ENCODE measurements around the gene PTPN3.

DNA sequence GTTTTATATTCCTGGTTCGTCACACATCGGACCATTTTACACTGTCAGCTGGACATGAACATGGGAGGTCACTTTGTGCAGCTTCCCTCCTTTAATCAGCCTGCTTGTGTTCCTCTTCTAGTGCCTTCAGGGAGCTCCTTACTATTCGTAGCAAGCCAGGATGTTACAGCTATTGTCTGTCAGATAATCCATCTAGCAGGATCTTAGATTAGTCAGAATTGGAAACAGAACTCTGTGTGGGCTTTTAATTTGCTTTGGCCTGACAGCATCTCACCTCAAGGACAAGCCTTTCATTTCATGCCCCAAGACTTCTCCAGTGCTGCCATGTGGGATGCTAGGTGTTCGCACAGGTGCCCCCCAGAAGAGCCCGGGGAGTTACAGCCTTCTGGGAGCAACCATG is 147.1 kb downstream of the PTPN3 start:
- TF ChIP-seq, protein P1, sequence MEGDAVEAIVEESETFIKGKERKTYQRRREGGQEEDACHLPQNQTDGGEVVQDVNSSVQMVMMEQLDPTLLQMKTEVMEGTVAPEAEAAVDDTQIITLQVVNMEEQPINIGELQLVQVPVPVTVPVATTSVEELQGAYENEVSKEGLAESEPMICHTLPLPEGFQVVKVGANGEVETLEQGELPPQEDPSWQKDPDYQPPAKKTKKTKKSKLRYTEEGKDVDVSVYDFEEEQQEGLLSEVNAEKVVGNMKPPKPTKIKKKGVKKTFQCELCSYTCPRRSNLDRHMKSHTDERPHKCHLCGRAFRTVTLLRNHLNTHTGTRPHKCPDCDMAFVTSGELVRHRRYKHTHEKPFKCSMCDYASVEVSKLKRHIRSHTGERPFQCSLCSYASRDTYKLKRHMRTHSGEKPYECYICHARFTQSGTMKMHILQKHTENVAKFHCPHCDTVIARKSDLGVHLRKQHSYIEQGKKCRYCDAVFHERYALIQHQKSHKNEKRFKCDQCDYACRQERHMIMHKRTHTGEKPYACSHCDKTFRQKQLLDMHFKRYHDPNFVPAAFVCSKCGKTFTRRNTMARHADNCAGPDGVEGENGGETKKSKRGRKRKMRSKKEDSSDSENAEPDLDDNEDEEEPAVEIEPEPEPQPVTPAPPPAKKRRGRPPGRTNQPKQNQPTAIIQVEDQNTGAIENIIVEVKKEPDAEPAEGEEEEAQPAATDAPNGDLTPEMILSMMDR (conservative IDR thresholded peaks at IDR 0.05; ENCODE audit: low read depth in 2 of 2): no peak
- TF ChIP-seq EZH2 (IDR thresholded peaks at IDR 0.05; ENCODE audit: low read depth, unreplicated experiment) (no peak), POLR2AphosphoS5 (IDR thresholded peaks at IDR 0.05; ENCODE audit: low read depth) (no peak)
- TF ChIP-seq, protein P2, sequence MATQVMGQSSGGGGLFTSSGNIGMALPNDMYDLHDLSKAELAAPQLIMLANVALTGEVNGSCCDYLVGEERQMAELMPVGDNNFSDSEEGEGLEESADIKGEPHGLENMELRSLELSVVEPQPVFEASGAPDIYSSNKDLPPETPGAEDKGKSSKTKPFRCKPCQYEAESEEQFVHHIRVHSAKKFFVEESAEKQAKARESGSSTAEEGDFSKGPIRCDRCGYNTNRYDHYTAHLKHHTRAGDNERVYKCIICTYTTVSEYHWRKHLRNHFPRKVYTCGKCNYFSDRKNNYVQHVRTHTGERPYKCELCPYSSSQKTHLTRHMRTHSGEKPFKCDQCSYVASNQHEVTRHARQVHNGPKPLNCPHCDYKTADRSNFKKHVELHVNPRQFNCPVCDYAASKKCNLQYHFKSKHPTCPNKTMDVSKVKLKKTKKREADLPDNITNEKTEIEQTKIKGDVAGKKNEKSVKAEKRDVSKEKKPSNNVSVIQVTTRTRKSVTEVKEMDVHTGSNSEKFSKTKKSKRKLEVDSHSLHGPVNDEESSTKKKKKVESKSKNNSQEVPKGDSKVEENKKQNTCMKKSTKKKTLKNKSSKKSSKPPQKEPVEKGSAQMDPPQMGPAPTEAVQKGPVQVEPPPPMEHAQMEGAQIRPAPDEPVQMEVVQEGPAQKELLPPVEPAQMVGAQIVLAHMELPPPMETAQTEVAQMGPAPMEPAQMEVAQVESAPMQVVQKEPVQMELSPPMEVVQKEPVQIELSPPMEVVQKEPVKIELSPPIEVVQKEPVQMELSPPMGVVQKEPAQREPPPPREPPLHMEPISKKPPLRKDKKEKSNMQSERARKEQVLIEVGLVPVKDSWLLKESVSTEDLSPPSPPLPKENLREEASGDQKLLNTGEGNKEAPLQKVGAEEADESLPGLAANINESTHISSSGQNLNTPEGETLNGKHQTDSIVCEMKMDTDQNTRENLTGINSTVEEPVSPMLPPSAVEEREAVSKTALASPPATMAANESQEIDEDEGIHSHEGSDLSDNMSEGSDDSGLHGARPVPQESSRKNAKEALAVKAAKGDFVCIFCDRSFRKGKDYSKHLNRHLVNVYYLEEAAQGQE (IDR thresholded peaks at IDR 0.05; ENCODE audit: unreplicated experiment): no peak
- TF ChIP-seq, protein P3, sequence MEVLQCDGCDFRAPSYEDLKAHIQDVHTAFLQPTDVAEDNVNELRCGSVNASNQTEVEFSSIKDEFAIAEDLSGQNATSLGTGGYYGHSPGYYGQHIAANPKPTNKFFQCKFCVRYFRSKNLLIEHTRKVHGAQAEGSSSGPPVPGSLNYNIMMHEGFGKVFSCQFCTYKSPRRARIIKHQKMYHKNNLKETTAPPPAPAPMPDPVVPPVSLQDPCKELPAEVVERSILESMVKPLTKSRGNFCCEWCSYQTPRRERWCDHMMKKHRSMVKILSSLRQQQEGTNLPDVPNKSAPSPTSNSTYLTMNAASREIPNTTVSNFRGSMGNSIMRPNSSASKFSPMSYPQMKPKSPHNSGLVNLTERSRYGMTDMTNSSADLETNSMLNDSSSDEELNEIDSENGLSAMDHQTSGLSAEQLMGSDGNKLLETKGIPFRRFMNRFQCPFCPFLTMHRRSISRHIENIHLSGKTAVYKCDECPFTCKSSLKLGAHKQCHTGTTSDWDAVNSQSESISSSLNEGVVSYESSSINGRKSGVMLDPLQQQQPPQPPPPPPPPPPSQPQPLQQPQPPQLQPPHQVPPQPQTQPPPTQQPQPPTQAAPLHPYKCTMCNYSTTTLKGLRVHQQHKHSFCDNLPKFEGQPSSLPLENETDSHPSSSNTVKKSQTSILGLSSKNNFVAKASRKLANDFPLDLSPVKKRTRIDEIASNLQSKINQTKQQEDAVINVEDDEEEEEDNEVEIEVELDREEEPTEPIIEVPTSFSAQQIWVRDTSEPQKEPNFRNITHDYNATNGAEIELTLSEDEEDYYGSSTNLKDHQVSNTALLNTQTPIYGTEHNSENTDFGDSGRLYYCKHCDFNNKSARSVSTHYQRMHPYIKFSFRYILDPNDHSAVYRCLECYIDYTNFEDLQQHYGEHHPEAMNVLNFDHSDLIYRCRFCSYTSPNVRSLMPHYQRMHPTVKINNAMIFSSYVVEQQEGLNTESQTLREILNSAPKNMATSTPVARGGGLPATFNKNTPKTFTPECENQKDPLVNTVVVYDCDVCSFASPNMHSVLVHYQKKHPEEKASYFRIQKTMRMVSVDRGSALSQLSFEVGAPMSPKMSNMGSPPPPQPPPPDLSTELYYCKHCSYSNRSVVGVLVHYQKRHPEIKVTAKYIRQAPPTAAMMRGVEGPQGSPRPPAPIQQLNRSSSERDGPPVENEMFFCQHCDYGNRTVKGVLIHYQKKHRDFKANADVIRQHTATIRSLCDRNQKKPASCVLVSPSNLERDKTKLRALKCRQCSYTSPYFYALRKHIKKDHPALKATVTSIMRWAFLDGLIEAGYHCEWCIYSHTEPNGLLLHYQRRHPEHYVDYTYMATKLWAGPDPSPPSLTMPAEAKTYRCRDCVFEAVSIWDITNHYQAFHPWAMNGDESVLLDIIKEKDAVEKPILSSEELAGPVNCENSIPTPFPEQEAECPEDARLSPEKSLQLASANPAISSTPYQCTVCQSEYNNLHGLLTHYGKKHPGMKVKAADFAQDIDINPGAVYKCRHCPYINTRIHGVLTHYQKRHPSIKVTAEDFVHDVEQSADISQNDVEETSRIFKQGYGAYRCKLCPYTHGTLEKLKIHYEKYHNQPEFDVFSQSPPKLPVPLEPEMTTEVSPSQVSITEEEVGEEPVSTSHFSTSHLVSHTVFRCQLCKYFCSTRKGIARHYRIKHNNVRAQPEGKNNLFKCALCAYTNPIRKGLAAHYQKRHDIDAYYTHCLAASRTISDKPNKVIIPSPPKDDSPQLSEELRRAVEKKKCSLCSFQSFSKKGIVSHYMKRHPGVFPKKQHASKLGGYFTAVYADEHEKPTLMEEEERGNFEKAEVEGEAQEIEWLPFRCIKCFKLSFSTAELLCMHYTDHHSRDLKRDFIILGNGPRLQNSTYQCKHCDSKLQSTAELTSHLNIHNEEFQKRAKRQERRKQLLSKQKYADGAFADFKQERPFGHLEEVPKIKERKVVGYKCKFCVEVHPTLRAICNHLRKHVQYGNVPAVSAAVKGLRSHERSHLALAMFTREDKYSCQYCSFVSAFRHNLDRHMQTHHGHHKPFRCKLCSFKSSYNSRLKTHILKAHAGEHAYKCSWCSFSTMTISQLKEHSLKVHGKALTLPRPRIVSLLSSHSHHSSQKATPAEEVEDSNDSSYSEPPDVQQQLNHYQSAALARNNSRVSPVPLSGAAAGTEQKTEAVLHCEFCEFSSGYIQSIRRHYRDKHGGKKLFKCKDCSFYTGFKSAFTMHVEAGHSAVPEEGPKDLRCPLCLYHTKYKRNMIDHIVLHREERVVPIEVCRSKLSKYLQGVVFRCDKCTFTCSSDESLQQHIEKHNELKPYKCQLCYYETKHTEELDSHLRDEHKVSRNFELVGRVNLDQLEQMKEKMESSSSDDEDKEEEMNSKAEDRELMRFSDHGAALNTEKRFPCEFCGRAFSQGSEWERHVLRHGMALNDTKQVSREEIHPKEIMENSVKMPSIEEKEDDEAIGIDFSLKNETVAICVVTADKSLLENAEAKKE (CRISPR knock-in tag; IDR thresholded peaks at IDR 0.05): no peak
